Stimulated activated CD8-positive, alpha-beta memory T cell treated with anti-CD3 and anti-CD28 coated beads, Interleukin-4, amount 100 ng/mL, for 24 hours (primary cell): ENCODE measurements around the gene ADAT1.
"Not testable (repeated sequence)": the region's sequence is repeated elsewhere in the genome, so short reads cannot be mapped to it uniquely, and the experiment has no call there.

Source experiments
- DNase-seq: peaks from one replicate; pipeline ENCODE4 v3.0.0-alpha.2; 2020; ENCODE audit warnings: low read depth

Gene ADAT1

GRCh38 chr16:75620326-75621169 is 2.5 kb downstream of the ADAT1 start:
- peak; percentile 46 for DNase-seq

GRCh38 chr16:75618780-75619179 is 4.3 kb downstream of the ADAT1 start:
- no peak for DNase-seq

GRCh38 chr16:75617121-75617520 is 6.0 kb downstream of the ADAT1 start:
- DNase-seq = no peak

- DNase-seq = no peak
These were observed 6.5 kb downstream of the ADAT1 start for GRCh38 chr16:75616521-75617010.

GRCh38 chr16:75615619-75616018 is 7.5 kb downstream of the ADAT1 start:
- DNase-seq = no peak

GRCh38 chr16:75614066-75614897 is 8.8 kb downstream of the ADAT1 start:
- DNase-seq = no peak

GRCh38 chr16:75606507-75606906 is 16.6 kb downstream of the ADAT1 start:
- DNase-seq = no peak

- no peak for DNase-seq
These were observed 19.8 kb downstream of the ADAT1 start for GRCh38 chr16:75603241-75603640.

- no peak for DNase-seq
These were observed 23.4 kb downstream of the ADAT1 start for GRCh38 chr16:75599452-75600277.

GRCh38 chr16:75593825-75594820 is 29.0 kb downstream of the ADAT1 start:
- DNase-seq = no peak

GRCh38 chr16:75593308-75593707 is 29.8 kb downstream of the ADAT1 start:
- no peak for DNase-seq

- DNase-seq = not testable (repeated sequence)
These were observed 31.2 kb downstream of the ADAT1 start for GRCh38 chr16:75591927-75592326.

- DNase-seq = no peak
These were observed 31.9 kb downstream of the ADAT1 start for GRCh38 chr16:75590920-75591843.

GRCh38 chr16:75589306-75589705 is 33.8 kb downstream of the ADAT1 start:
- DNase-seq = no peak

- no peak for DNase-seq
These were observed 34.4 kb downstream of the ADAT1 start for GRCh38 chr16:75588716-75589115.

- no peak for DNase-seq
These were observed 39.0 kb downstream of the ADAT1 start for GRCh38 chr16:75584108-75584507.

- DNase-seq = no peak
These were observed 43.7 kb downstream of the ADAT1 start for GRCh38 chr16:75579281-75579834.

GRCh38 chr16:75578725-75579124 is 44.4 kb downstream of the ADAT1 start:
- DNase-seq = no peak

- no peak for DNase-seq
These were observed 44.9 kb downstream of the ADAT1 start for GRCh38 chr16:75578212-75578611.
